HFFc6 (cell line): Measurements from ENCODE around the gene GNG4. TPM values are rescaled to one million over a fixed set of nuclear protein-coding genes. Genes with fewer than 3 reads are reported as not detected.

Experiments used
- DNase-seq: peaks from one replicate; pipeline ENCODE4 v3.0.0-alpha.2; 2018
- H3K27ac Mint-ChIP-seq: 2 replicates; pipeline ENCODE4 v1.8.0; 2020; ENCODE audit warnings: mild to moderate bottlenecking, mixed read lengths
- H3K27me3 Mint-ChIP-seq: 2 replicates; pipeline ENCODE4 v1.8.0; 2021; ENCODE audit warnings: mild to moderate bottlenecking, moderate library complexity, mixed read lengths; ENCODE audit not compliant: insufficient read depth
- H3K36me3 Mint-ChIP-seq: 2 replicates; pipeline ENCODE4 v1.8.0; 2021; ENCODE audit warnings: low read depth, mixed read lengths
- H3K4me1 Mint-ChIP-seq: 2 replicates; pipeline ENCODE4 v1.8.0; 2020; ENCODE audit warnings: low read depth, mixed read lengths
- H3K4me3 Mint-ChIP-seq: 2 replicates; pipeline ENCODE4 v1.8.0; 2020; ENCODE audit warnings: mild to moderate bottlenecking, moderate library complexity, mixed read lengths
- H3K9me3 Mint-ChIP-seq: 2 replicates; pipeline ENCODE4 v1.8.0; 2020; ENCODE audit warnings: mild to moderate bottlenecking, mixed read lengths
- total RNA-seq, 6 experiments: library from RNA; stranded (reverse); fragmentation: NEBNext Ultra II Directional; extraction: Animal tissue kit (Norgen Biotek cat#: 25700); gene quantifications; 2 replicates in 1 of 6; 3 replicates in 5 of 6; pipeline ENCODE4 v1.2.3, GENCODE V29; 2021
- TF ChIP-seq, protein P1 (sequence below): fragments of 200-600 bp; sonication (generic); IDR thresholded peaks from 2 replicates; pipeline ENCODE4 v1.5.0; 2021; ENCODE audit warnings: antibody characterized with exemption, mild to moderate bottlenecking

Gene GNG4
- total RNA-seq, 6 experiments from 2014 or later: 1.5 to 3.6 (median 2.9) TPM

DNA sequence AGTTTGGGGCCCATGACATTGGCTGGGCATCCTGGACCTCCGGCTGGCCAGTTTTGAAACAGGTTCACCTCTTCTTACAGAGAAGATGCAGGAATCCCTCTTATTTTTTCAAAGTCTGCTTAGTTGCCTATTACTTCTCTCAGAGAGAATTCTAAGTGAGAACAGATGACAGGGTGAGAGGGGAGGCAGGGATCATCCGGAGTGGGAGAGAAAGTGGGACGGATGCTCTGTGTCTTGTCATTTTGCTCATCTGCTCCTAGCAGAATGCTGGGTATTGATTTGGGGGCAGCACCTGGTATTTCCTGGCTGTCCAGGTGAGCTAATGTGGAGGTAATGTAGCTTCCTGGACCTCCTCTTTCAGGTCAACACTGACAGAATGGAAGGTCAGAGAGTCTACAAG lies 32.4 kb downstream of the GNG4 start:
- peaks cover 21% of the 10 kb centered on the region for H3K4me1 Mint-ChIP-seq
- TF ChIP-seq, protein P1, sequence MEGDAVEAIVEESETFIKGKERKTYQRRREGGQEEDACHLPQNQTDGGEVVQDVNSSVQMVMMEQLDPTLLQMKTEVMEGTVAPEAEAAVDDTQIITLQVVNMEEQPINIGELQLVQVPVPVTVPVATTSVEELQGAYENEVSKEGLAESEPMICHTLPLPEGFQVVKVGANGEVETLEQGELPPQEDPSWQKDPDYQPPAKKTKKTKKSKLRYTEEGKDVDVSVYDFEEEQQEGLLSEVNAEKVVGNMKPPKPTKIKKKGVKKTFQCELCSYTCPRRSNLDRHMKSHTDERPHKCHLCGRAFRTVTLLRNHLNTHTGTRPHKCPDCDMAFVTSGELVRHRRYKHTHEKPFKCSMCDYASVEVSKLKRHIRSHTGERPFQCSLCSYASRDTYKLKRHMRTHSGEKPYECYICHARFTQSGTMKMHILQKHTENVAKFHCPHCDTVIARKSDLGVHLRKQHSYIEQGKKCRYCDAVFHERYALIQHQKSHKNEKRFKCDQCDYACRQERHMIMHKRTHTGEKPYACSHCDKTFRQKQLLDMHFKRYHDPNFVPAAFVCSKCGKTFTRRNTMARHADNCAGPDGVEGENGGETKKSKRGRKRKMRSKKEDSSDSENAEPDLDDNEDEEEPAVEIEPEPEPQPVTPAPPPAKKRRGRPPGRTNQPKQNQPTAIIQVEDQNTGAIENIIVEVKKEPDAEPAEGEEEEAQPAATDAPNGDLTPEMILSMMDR: no peak
- H3K4me3 Mint-ChIP-seq: no peak overlapping the region
- DNase-seq: no peak
- no peaks in the 10 kb centered on the region; the same call in 1 of the 2 replicates for H3K27me3 Mint-ChIP-seq
- no peaks in the 10 kb centered on the region for H3K9me3 Mint-ChIP-seq
- H3K27ac Mint-ChIP-seq: no peak overlapping the region
- no peaks in the 10 kb centered on the region for H3K36me3 Mint-ChIP-seq

DNA sequence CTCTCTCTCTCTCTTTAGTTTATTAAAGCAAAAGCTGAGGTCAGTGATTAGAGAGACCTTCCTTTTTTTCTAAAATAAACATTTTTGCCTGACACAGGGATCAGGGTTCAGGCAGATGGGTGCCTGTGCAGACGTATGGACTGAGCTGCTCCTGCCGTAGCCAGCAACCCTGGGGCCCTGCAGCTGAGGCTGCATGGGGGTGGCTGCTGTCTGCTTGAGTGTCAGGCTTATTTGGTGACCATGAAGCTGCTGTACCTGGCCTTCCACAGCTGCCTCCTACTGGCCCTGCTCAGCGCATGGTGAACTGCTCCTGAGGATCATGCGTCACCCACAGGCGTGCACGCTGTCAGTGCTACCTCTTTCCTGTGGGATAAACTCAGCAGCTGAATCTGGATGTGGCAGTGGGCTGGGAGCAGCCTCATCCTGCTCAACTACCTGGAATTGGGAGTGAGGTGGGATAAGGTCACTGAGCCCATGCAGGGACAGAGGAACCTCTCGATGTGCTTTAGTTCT lies 35.1 kb downstream of the GNG4 start:
- Mint-ChIP-seq H3K9me3 (no peaks in the 10 kb centered on the region), H3K27me3 (no peaks in the 10 kb centered on the region; the same call in 1 of the 2 replicates), H3K4me1 (peaks cover 21% of the 10 kb centered on the region), H3K36me3 (no peaks in the 10 kb centered on the region), H3K27ac (no peak overlapping the region), H3K4me3 (no peak overlapping the region)
- TF ChIP-seq, protein P1: no peak
- DNase-seq: no peak

DNA sequence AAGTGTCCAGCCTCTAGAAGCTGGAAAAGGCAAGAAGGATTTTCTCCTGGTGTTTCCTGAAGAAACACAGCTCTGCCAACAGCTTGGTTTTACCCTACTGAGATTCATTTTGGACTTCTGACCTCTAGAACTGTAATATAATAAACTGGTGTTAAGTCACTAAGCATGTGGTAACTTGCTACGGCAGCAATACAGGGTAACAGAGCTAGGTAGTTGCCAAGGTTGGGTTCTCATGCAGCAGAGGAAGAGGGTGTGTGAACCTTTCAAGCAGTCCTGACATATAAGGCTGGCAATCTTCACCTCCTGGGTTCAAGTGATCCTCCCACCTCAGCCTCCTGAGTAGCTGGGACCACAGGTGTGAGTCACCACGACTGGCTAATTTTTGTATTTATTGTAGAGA lies 36.0 kb downstream of the GNG4 start:
- Mint-ChIP-seq H3K27me3 (no peaks in the 10 kb centered on the region; the same call in none of the 2 replicates), H3K4me3 (no peak overlapping the region), H3K9me3 (no peaks in the 10 kb centered on the region), H3K4me1 (peaks cover 21% of the 10 kb centered on the region), H3K27ac (no peak overlapping the region), H3K36me3 (no peaks in the 10 kb centered on the region)
- TF ChIP-seq, protein P1: no peak
- no peak for DNase-seq

DNA sequence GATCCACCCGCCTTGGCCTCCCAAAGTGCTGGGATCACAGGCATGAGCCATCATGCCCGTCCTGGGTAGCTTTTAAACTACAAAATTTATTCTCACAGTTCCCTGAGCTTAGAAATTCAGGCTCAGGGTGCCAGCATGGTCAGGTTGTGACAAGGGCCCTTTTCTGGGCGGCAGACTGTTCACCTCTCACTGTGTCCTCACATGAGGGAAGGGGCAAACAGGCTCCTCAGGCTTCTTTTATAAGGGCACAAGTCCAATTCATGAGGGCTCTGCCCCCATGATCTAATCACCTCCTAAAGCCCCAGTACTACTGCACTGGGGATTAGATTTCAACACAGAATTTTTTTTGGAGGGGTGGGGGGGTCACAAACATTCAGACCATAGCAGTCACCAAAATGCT lies 36.8 kb downstream of the GNG4 start:
- TF ChIP-seq, protein P1: no peak
- Mint-ChIP-seq H3K36me3 (no peaks in the 10 kb centered on the region), H3K4me1 (peaks cover 13% of the 10 kb centered on the region), H3K4me3 (no peak overlapping the region), H3K9me3 (no peaks in the 10 kb centered on the region), H3K27me3 (no peaks in the 10 kb centered on the region; the same call in none of the 2 replicates), H3K27ac (no peak overlapping the region)
- no peak for DNase-seq

DNA sequence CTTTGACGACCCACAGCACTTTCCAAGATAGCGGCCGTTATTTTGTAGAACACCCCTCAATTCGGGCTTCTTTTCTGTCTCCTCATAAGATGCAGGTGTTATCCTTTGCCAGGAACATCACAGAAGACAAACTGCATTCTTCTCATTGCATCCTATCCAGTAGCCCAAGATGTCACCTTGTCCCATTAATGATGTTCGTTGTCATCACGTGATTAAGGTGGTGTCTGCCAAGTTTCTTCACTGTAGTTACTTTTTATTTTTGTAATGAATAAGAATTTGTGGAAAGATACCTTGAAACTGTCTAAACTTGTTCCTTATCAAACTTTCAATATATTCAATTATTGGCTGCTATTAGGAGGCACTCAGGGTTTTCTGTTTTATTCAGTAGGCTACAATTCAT lies 39.4 kb downstream of the GNG4 start:
- TF ChIP-seq, protein P1: no peak
- H3K9me3 Mint-ChIP-seq: no peaks in the 10 kb centered on the region
- no peak for DNase-seq
- no peaks in the 10 kb centered on the region for H3K36me3 Mint-ChIP-seq
- no peak overlapping the region for H3K27ac Mint-ChIP-seq
- H3K4me3 Mint-ChIP-seq: no peak overlapping the region
- no peaks in the 10 kb centered on the region; the same call in 1 of the 2 replicates for H3K27me3 Mint-ChIP-seq
- peaks cover 9% of the 10 kb centered on the region for H3K4me1 Mint-ChIP-seq
